ENCODE data around the gene CNGB1.
A peak's percentile ranks its signal among the peaks of the same experiment; 100 is the strongest.
"Not testable (repeated sequence)": the region's sequence is repeated elsewhere in the genome, so short reads cannot be mapped to it uniquely, and the experiment has no call there.

CNGB1 gene

GRCh38 chr16:57883480-57883879 is 87.4 kb downstream of the CNGB1 start:
- in situ Hi-C loops (cut with HindIII; ENCODE audit: low sequenced_read_pairs): no loop called here
- TF ChIP-seq CTCF (IDR thresholded peaks at IDR 0.05; ENCODE audit: low read depth, low read length): no peak
- H3K4me3 ChIP-seq (ENCODE audit: low read depth, low read length): no peak overlapping the region
- DNase-seq (ENCODE audit: low read depth, low spot score): no peak

GRCh38 chr16:57882792-57883191 is 88.1 kb downstream of the CNGB1 start:
- H3K4me3 ChIP-seq (ENCODE audit: low read depth, low read length): no peak overlapping the region
- in situ Hi-C loops (cut with HindIII; ENCODE audit: low sequenced_read_pairs): no loop called here
- DNase-seq (ENCODE audit: low read depth, low spot score): peak; percentile 33
- TF ChIP-seq CTCF (IDR thresholded peaks at IDR 0.05; ENCODE audit: low read depth, low read length): no peak

- no peak overlapping the region for H3K4me3 ChIP-seq (ENCODE audit: low read depth, low read length)
- DNase-seq (ENCODE audit: low read depth, low spot score): no peak
- TF ChIP-seq CTCF (IDR thresholded peaks at IDR 0.05; ENCODE audit: low read depth, low read length): no peak
- in situ Hi-C loops (cut with HindIII; ENCODE audit: low sequenced_read_pairs): no loop called here
These were observed 88.7 kb downstream of the CNGB1 start for GRCh38 chr16:57882206-57882605.

- no peak for TF ChIP-seq CTCF (IDR thresholded peaks at IDR 0.05; ENCODE audit: low read depth, low read length)
- no peak overlapping the region for H3K4me3 ChIP-seq (ENCODE audit: low read depth, low read length)
- in situ Hi-C loops (cut with HindIII; ENCODE audit: low sequenced_read_pairs): no loop called here
- no peak for DNase-seq (ENCODE audit: low read depth, low spot score)
These were observed 92.3 kb downstream of the CNGB1 start for GRCh38 chr16:57878586-57878985.

- DNase-seq (ENCODE audit: low read depth, low spot score): no peak
- in situ Hi-C loops (cut with HindIII; ENCODE audit: low sequenced_read_pairs): no loop called here
- no peak for TF ChIP-seq CTCF (IDR thresholded peaks at IDR 0.05; ENCODE audit: low read depth, low read length)
- H3K4me3 ChIP-seq (ENCODE audit: low read depth, low read length): no peak overlapping the region
These were observed 94.7 kb downstream of the CNGB1 start for GRCh38 chr16:57876210-57876609.

GRCh38 chr16:57875347-57875746 is 95.6 kb downstream of the CNGB1 start:
- TF ChIP-seq CTCF (IDR thresholded peaks at IDR 0.05; ENCODE audit: low read depth, low read length): no peak
- no peak overlapping the region for H3K4me3 ChIP-seq (ENCODE audit: low read depth, low read length)
- no peak for DNase-seq (ENCODE audit: low read depth, low spot score)
- in situ Hi-C loops (cut with HindIII; ENCODE audit: low sequenced_read_pairs): no loop called here

GRCh38 chr16:57873218-57873617 is 97.7 kb downstream of the CNGB1 start:
- no peak for TF ChIP-seq CTCF (IDR thresholded peaks at IDR 0.05; ENCODE audit: low read depth, low read length)
- DNase-seq (ENCODE audit: low read depth, low spot score): no peak
- in situ Hi-C loops (cut with HindIII; ENCODE audit: low sequenced_read_pairs): no loop called here
- no peak overlapping the region for H3K4me3 ChIP-seq (ENCODE audit: low read depth, low read length)

GRCh38 chr16:57872764-57873163 is 98.2 kb downstream of the CNGB1 start:
- DNase-seq (ENCODE audit: low read depth, low spot score); H3K4me3 ChIP-seq (ENCODE audit: low read depth, low read length); in situ Hi-C loops (cut with HindIII; ENCODE audit: low sequenced_read_pairs): not testable (repeated sequence)
